H9 (cell line): ENCODE measurements around the gene CREB5. TPM values are rescaled to one million over a fixed set of nuclear protein-coding genes. Genes with fewer than 3 reads are reported as not detected.
A peak's percentile ranks its signal among the peaks of the same experiment; 100 is the strongest.

Experiments
- DNase-seq: peaks from one replicate; pipeline ENCODE4 v3.0.0-alpha.2; 2017
- H2AFZ ChIP-seq: one replicate; pipeline ENCODE4 v1.6.1; 2013; ENCODE audit warnings: mild to moderate bottlenecking, low read length, control low read depth, moderate library complexity
- H2AK5ac ChIP-seq: 2 replicates; pipeline ENCODE4 v1.6.1; 2013; ENCODE audit warnings: low read length, control low read depth, mixed read lengths; ENCODE audit not compliant: insufficient read length
- H2BK120ac ChIP-seq: one replicate; pipeline ENCODE4 v1.6.1; 2013; ENCODE audit warnings: low read depth, mild to moderate bottlenecking, low read length, control low read depth, inconsistent platforms; ENCODE audit not compliant: poor library complexity, severe bottlenecking
- H2BK12ac ChIP-seq: 2 replicates; pipeline ENCODE4 v1.6.1; 2013; ENCODE audit warnings: low read length, control low read depth, mixed read lengths, low read depth; ENCODE audit not compliant: insufficient read length
- H2BK15ac ChIP-seq: 2 replicates; pipeline ENCODE4 v1.6.1; 2013; ENCODE audit warnings: low read depth, low read length, control low read depth
- H2BK20ac ChIP-seq: one replicate; pipeline ENCODE4 v1.6.1; 2013; ENCODE audit warnings: low read depth, mild to moderate bottlenecking, low read length, control low read depth, inconsistent platforms; ENCODE audit not compliant: poor library complexity, severe bottlenecking
- H2BK5ac ChIP-seq: 2 replicates; pipeline ENCODE4 v1.6.1; 2013; ENCODE audit warnings: low read length, control low read depth, mixed read lengths; ENCODE audit not compliant: insufficient read length
- H3K14ac ChIP-seq: 2 replicates; pipeline ENCODE4 v1.6.1; 2013; ENCODE audit warnings: low read length, control low read depth; ENCODE audit not compliant: insufficient read depth
- H3K18ac ChIP-seq: 2 replicates; pipeline ENCODE4 v1.6.1; 2013; ENCODE audit warnings: low read depth, mild to moderate bottlenecking, mixed read lengths, low read length, control low read depth; ENCODE audit not compliant: insufficient read length
- H3K23ac ChIP-seq: 2 replicates; pipeline ENCODE4 v1.6.1; 2013; ENCODE audit warnings: low read length, control low read depth, mixed read lengths, low read depth; ENCODE audit not compliant: insufficient read length
- H3K23me2 ChIP-seq: 2 replicates; pipeline ENCODE4 v1.6.1; 2013; ENCODE audit warnings: low read depth, mild to moderate bottlenecking, mixed read lengths, low read length, control low read depth; ENCODE audit not compliant: insufficient read length, poor library complexity, severe bottlenecking
- H3K27ac ChIP-seq: 2 replicates; pipeline ENCODE4 v1.5.1; 2013; ENCODE audit warnings: low read length, control low read depth, mixed read lengths, low read depth; ENCODE audit not compliant: insufficient read length
- H3K27me3 ChIP-seq: 2 replicates; pipeline ENCODE4 v1.6.1; 2013; ENCODE audit warnings: low read length, control low read depth, inconsistent platforms; ENCODE audit not compliant: insufficient read depth
- H3K4ac ChIP-seq: 2 replicates; pipeline ENCODE4 v1.6.1; 2013; ENCODE audit warnings: low read depth, mild to moderate bottlenecking, control low read depth, inconsistent platforms, low read length, moderate library complexity
- H3K4me1 ChIP-seq: 2 replicates; pipeline ENCODE4 v1.6.1; 2013; ENCODE audit warnings: low read length, control low read depth, inconsistent platforms; ENCODE audit not compliant: insufficient read depth
- H3K4me2 ChIP-seq: 2 replicates; pipeline ENCODE4 v1.6.1; 2013; ENCODE audit warnings: low read length, control low read depth, mixed read lengths; ENCODE audit not compliant: insufficient read length, insufficient read depth
- H3K56ac ChIP-seq: 2 replicates; pipeline ENCODE4 v1.6.1; 2013; ENCODE audit warnings: low read depth, mild to moderate bottlenecking, mixed read lengths, low read length, control low read depth; ENCODE audit not compliant: insufficient read length
- H3K79me1 ChIP-seq: 2 replicates; pipeline ENCODE4 v1.6.1; 2013; ENCODE audit warnings: low read depth, mild to moderate bottlenecking, moderate library complexity, low read length, control low read depth, inconsistent platforms; ENCODE audit not compliant: insufficient read depth, poor library complexity, severe bottlenecking
- H3K79me2 ChIP-seq: 2 replicates; pipeline ENCODE4 v1.6.1; 2013; ENCODE audit warnings: low read length, control low read depth, inconsistent platforms; ENCODE audit not compliant: insufficient read depth
- H3K9ac ChIP-seq: 2 replicates; pipeline ENCODE4 v1.6.1; 2013; ENCODE audit warnings: low read length, control low read depth, mixed read lengths; ENCODE audit not compliant: insufficient read length; ENCODE audit errors: extremely low read depth
- H3K9me3 ChIP-seq: one replicate; pipeline ENCODE4 v1.6.1; 2013; ENCODE audit warnings: low read depth, low read length, inconsistent platforms; ENCODE audit not compliant: control insufficient read depth
- H3T11ph ChIP-seq: one replicate; pipeline ENCODE4 v1.6.1; 2013; ENCODE audit warnings: mild to moderate bottlenecking, low read length, control low read depth, inconsistent platforms
- H4K20me1 ChIP-seq: one replicate; pipeline ENCODE4 v1.6.1; 2013; ENCODE audit not compliant: control insufficient read depth, insufficient read length, insufficient read depth
- H4K5ac ChIP-seq: 2 replicates; pipeline ENCODE4 v1.6.1; 2013; ENCODE audit warnings: low read depth, mild to moderate bottlenecking, mixed read lengths, low read length, control low read depth; ENCODE audit not compliant: insufficient read length
- H4K8ac ChIP-seq: replicated peaks from 2 replicates; pipeline ENCODE4 v1.6.1; 2013; ENCODE audit warnings: low read length, control low read depth, mixed read lengths, low read depth; ENCODE audit not compliant: insufficient read length
- H4K91ac ChIP-seq: 2 replicates; pipeline ENCODE4 v1.6.1; 2013; ENCODE audit warnings: low read depth, mild to moderate bottlenecking, moderate library complexity, mixed read lengths, low read length, control low read depth; ENCODE audit not compliant: insufficient read length
- H3K27ac Mint-ChIP-seq, 3 experiments: 2 replicates in 2 of 3; 3 replicates in 1 of 3; pipeline ENCODE4 v1.8.0; 2020 to 2021; ENCODE audit warnings: mixed read lengths in 3 of 3, mild to moderate bottlenecking in 1 of 3, moderate library complexity in 1 of 3
- H3K27me3 Mint-ChIP-seq: 2 replicates; pipeline ENCODE4 v1.8.0; 2021; ENCODE audit warnings: low read depth, mild to moderate bottlenecking, moderate library complexity, mixed read lengths
- H3K36me3 Mint-ChIP-seq, 3 experiments: 2 replicates in 2 of 3; 3 replicates in 1 of 3; pipeline ENCODE4 v1.8.0; 2020 to 2021; ENCODE audit warnings: low read depth in 3 of 3, mixed read lengths in 3 of 3; ENCODE audit not compliant: insufficient read depth in 1 of 3
- H3K4me1 Mint-ChIP-seq, 2 experiments: 2 replicates each; pipeline ENCODE4 v1.8.0; 2020; ENCODE audit warnings: mixed read lengths in 2 of 2
- H3K4me3 Mint-ChIP-seq, 2 experiments: 2 replicates in 1 of 2; 3 replicates in 1 of 2; pipeline ENCODE4 v1.8.0; 2020 to 2021; ENCODE audit warnings: mild to moderate bottlenecking in 2 of 2, mixed read lengths in 2 of 2, moderate library complexity in 1 of 2
- H3K9me3 Mint-ChIP-seq, 2 experiments: 2 replicates in 1 of 2; 3 replicates in 1 of 2; pipeline ENCODE4 v1.8.0; 2020; ENCODE audit warnings: mild to moderate bottlenecking in 2 of 2, mixed read lengths in 2 of 2, moderate library complexity in 1 of 2
- CTCF ChIP-seq: fragments of 200-600 bp; sonication (generic); conservative IDR thresholded peaks from 3 replicates; pipeline ENCODE4 v1.8.0; 2021; ENCODE audit warnings: antibody characterized with exemption, mild to moderate bottlenecking
- WGBS: extraction: QIAGEN DNeasy Blood & Tissue Kit; methylation state at CpG from one replicate; pipeline ENCODE4 v1.1.7; 2013; ENCODE audit warnings: missing lambda C conversion rate, low lambda C conversion rate, mixed read lengths; ENCODE audit not compliant: insufficient read length; ENCODE audit errors: extremely low coverage; 5-methylcytosine and 5-hydroxymethylcytosine counted together
- total RNA-seq: library from RNA; stranded (reverse); gene quantifications from 2 replicates; pipeline ENCODE4 v1.2.1, GENCODE V29; 2021

Gene CREB5
- total RNA-seq, 1 experiment from 2014 or later: 4.0 TPM

- Histone ChIP-seq H3K4me2 (no peak overlapping the region), H3K56ac (no peak overlapping the region), H2BK120ac (no peak overlapping the region), H2AK5ac (no peak overlapping the region), H3K4ac (no peak overlapping the region), H3K9ac (no peak overlapping the region), H4K8ac (no peak overlapping the region), H3K9me3 (no peaks in the 10 kb centered on the region), H3K27me3 (no peaks in the 10 kb centered on the region), H2AFZ (no peak overlapping the region), H4K5ac (no peak overlapping the region), H4K91ac (no peak overlapping the region), H3K18ac (no peak overlapping the region), H2BK12ac (no peak overlapping the region), H2BK5ac (no peak overlapping the region), H3K4me1 (no peaks in the 10 kb centered on the region; the same call in 1 of the 2 replicates), H3K14ac (no peak overlapping the region), H2BK20ac (no peak overlapping the region), H3K27ac (no peak overlapping the region), H3K79me1 (no peaks in the 10 kb centered on the region), H3T11ph (no peak overlapping the region), H4K20me1 (no peaks in the 10 kb centered on the region), H3K23ac (no peak overlapping the region), H3K79me2 (no peaks in the 10 kb centered on the region), H3K23me2 (no peaks in the 10 kb centered on the region), H2BK15ac (no peak overlapping the region)
- peaks cover 6% of the 10 kb centered on the region in 2 experiments for H3K4me1 Mint-ChIP-seq
- WGBS: no CpG with 5 or more reads among the region's 14 CpGs
- H3K27me3 Mint-ChIP-seq: no peaks in the 10 kb centered on the region
- H3K4me3 Mint-ChIP-seq: no peak overlapping the region
- TF ChIP-seq CTCF: peak; percentile 93
- no peaks in the 10 kb centered on the region for H3K9me3 Mint-ChIP-seq
- DNase-seq: no peak
- no peaks in the 10 kb centered on the region for H3K36me3 Mint-ChIP-seq
- no peak overlapping the region for H3K27ac Mint-ChIP-seq
These were observed 22.6 kb upstream of the CREB5 start for GRCh38 chr7:28389504-28390395.
